PC-9 (cell line): Measurements from ENCODE around the gene LSP1. TPM values are rescaled to one million over a fixed set of nuclear protein-coding genes. Genes with fewer than 3 reads are reported as not detected.
A peak's percentile ranks its signal among the peaks of the same experiment; 100 is the strongest.

Experiments
- BruUV-seq: library from RNA; stranded (reverse); fragments of 400-500 nt; replicated peaks from 2 replicates; lab custom pipeline; 2021; lab: Mats Ljungman, UMichigan
- CTCF ChIA-PET: fragments of 300-600 bp; sonication (Branson Sonifier 250); formaldehyde crosslinking; loops from one replicate; lab custom pipeline; 2022; ENCODE audit warnings: antibody characterized with exemption; lab: Charles Lee
- POLR2A ChIA-PET: fragments of 300-600 bp; sonication (Branson Sonifier 250); formaldehyde crosslinking; loops from one replicate; lab custom pipeline; 2022; ENCODE audit warnings: antibody characterized with exemption; ENCODE audit not compliant: unreplicated experiment; lab: Charles Lee
- DNase-seq, 2 experiments: peaks; one replicate each; pipeline versions ENCODE4 v3.0.0 to v3.0.0-alpha.2; 2015 to 2022; ENCODE audit warnings: mixed read lengths in 1 of 2
- H2AFZ ChIP-seq: fragments of 200-600 bp; sonication (generic); 2 replicates; pipeline ENCODE4 v1.8.1; 2017; ENCODE audit warnings: antibody characterized with exemption
- H3F3A ChIP-seq: fragments of 200-600 bp; sonication (generic); 2 replicates; pipeline ENCODE4 v1.8.1; 2017; ENCODE audit warnings: antibody characterized with exemption, mild to moderate bottlenecking, low read depth; ENCODE audit not compliant: insufficient read depth
- H3K27ac ChIP-seq: fragments of 200-600 bp; sonication (generic); 2 replicates; pipeline ENCODE4 v1.6.1; 2016; ENCODE audit warnings: mixed run types
- H3K27me3 ChIP-seq: fragments of 200-600 bp; sonication (generic); 2 replicates; pipeline ENCODE4 v1.6.1; 2016; ENCODE audit warnings: low read depth, mixed run types; ENCODE audit not compliant: insufficient read depth
- H3K36me3 ChIP-seq: fragments of 200-600 bp; sonication (generic); 2 replicates; pipeline ENCODE4 v1.6.1; 2016; ENCODE audit warnings: low read depth, mixed run types
- H3K4me1 ChIP-seq: fragments of 200-600 bp; sonication (generic); replicated peaks from 2 replicates; pipeline ENCODE4 v1.6.1; 2016; ENCODE audit warnings: mixed run types; ENCODE audit not compliant: insufficient read depth
- H3K4me2 ChIP-seq: fragments of 200-600 bp; sonication (generic); 2 replicates; pipeline ENCODE4 v1.6.1; 2017; ENCODE audit warnings: mixed run types
- H3K4me3 ChIP-seq: fragments of 200-600 bp; sonication (generic); 2 replicates; pipeline ENCODE4 v1.6.1; 2016; ENCODE audit warnings: mixed run types
- H3K79me2 ChIP-seq: fragments of 200-600 bp; sonication (generic); 2 replicates; pipeline ENCODE4 v1.6.1; 2017; ENCODE audit warnings: low read depth, mixed run types
- H3K9me2 ChIP-seq: fragments of 200-600 bp; sonication (generic); 2 replicates; pipeline ENCODE4 v1.8.1; 2017; ENCODE audit warnings: mild to moderate bottlenecking; ENCODE audit not compliant: insufficient read depth
- H3K9me3 ChIP-seq: fragments of 200-600 bp; sonication (generic); 2 replicates; pipeline ENCODE4 v1.8.1; 2016; ENCODE audit warnings: low read depth; ENCODE audit not compliant: insufficient read depth
- H4K20me1 ChIP-seq: fragments of 200-600 bp; sonication (generic); 2 replicates; pipeline ENCODE4 v1.8.1; 2017; ENCODE audit not compliant: insufficient read depth
- EZH2 ChIP-seq: fragments of 200-600 bp; sonication (generic); IDR thresholded peaks from 2 replicates; pipeline ENCODE4 v1.8.0; 2017; ENCODE audit warnings: antibody characterized with exemption, low read depth
- intact Hi-C: fragments of 100-400 bp; cut with micrococcal nuclease; formaldehyde crosslinking; loops from one replicate; pipeline ENCODE4 v1.10.0; 2022; ENCODE audit not compliant: unreplicated experiment
- total RNA-seq: library from RNA; stranded (reverse); gene quantifications from 2 replicates; pipeline ENCODE4 v1.2.3, GENCODE V29; 2021
- TF ChIP-seq, protein P1 (sequence below): fragments of 200-600 bp; sonication (generic); conservative IDR thresholded peaks from 2 replicates; pipeline ENCODE4 v1.6.1; 2017; ENCODE audit warnings: mixed run types, antibody characterized with exemption, mild to moderate bottlenecking, moderate library complexity

LSP1 gene
- total RNA-seq, 1 experiment from 2014 or later: 2.6 TPM

DNA sequence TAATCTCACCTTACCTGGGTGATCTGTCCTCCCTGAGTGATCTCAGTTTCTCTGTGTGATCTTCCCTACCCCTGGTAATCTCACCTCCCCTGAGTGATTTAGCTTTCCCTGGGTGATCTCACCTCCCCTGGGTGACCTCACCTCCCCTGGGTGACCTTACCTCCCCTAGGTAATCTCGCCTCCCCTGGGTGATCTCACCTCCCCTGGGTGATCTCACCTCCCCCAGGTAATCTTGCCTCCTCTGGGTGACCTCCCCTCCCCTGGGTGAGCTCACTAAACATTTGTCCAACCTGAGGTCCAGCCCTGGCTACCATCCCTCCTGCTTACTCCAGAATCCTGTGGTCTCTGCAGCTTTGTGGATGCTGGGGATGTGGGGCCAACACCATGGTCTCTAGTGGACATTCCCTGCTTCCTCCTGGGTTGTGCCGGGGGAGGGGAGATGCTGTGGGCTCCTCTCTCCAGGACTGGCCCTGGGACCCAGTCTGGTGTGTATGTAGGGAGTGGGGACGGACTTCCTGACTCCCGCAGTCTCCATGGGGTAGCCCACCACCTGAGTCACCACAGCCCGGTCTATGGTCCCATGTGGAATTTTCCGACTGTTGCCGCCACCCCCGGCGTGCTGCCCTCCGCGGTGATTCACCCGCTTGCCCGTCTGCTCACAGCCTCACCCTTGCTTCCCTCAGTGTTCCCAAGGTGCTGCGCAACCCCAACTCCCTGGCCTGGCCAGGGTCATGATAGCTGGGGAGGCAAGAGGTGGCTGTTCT, 9.9 kb downstream of the LSP1 start:
- Histone ChIP-seq H3K4me3 (peak overlapping the region; percentile 26; the same call in 1 of the 2 replicates), H4K20me1 (no peaks in the 10 kb centered on the region), H3K9me2 (no peaks in the 10 kb centered on the region), H3K27ac (peak overlapping the region; percentile 57; the same call in 1 of the 2 replicates), H3F3A (no peaks in the 10 kb centered on the region), H3K4me1 (peaks cover 18% of the 10 kb centered on the region), H3K9me3 (no peaks in the 10 kb centered on the region), H3K79me2 (no peaks in the 10 kb centered on the region), H3K27me3 (no peaks in the 10 kb centered on the region), H3K4me2 (peak overlapping the region; percentile 75), H3K36me3 (no peaks in the 10 kb centered on the region), H2AFZ (no peak overlapping the region)
- no TSS peak for BruUV-seq
- TF ChIP-seq, protein P1, sequence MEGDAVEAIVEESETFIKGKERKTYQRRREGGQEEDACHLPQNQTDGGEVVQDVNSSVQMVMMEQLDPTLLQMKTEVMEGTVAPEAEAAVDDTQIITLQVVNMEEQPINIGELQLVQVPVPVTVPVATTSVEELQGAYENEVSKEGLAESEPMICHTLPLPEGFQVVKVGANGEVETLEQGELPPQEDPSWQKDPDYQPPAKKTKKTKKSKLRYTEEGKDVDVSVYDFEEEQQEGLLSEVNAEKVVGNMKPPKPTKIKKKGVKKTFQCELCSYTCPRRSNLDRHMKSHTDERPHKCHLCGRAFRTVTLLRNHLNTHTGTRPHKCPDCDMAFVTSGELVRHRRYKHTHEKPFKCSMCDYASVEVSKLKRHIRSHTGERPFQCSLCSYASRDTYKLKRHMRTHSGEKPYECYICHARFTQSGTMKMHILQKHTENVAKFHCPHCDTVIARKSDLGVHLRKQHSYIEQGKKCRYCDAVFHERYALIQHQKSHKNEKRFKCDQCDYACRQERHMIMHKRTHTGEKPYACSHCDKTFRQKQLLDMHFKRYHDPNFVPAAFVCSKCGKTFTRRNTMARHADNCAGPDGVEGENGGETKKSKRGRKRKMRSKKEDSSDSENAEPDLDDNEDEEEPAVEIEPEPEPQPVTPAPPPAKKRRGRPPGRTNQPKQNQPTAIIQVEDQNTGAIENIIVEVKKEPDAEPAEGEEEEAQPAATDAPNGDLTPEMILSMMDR: no peak
- no peak for TF ChIP-seq EZH2
- ChIA-PET CTCF (no interaction called here), POLR2A (interaction anchor here (0.6 kb wide), 1 partner anchor 153 kb away, joined by 5 read pairs; no protein-coding TSS in a partner anchor)
- intact Hi-C loops: no loop called here
- peak; percentile 41 to 65 for DNase-seq

DNA sequence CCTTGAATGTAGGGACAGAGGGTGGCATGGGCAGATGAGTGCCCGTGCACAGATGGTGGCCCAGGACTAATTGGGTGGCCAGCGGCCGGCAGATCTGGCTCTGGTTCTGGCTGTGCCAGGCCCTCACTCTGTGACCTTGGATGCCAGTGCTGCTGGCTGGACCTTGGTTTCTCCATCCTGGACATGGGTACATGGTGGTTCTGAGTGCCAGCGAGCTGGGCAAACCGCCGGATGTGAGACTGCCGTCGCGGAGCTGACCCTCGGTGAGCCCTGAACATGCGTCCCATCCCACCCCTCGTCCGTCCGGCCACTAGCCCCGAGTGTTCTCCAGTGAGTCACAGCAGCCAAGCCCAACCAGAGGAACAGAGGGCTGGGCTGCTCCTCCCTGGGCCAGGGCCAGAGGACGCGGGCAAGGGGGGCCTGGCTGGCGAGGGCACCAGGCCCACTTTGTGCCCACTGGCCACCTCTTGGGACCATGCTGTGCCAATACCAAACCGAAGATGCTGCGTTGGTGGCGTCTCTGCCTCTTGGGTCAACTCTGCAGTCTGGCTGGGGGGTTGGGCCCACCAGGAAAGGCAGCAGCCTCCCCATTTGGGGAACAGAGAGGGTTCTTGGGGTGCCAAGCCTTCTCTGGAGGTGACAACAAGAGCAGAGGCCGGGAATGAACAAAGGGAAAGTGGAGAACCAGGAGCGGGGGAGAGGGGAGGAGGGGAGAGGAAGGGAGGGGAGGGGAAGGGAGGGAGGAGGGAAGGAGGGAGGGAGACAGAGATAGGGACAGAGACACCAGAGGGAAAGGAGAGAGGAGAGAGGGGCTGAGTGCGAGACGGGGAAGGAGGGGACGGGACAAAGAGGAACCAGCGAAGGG, 10.7 kb downstream of the LSP1 start:
- peak overlapping the region; percentile 57; the same call in 1 of the 2 replicates for H3K27ac ChIP-seq
- no peaks in the 10 kb centered on the region for H3K27me3 ChIP-seq
- H3K79me2 ChIP-seq: no peaks in the 10 kb centered on the region
- H3K4me3 ChIP-seq: peak overlapping the region; percentile 26; the same call in 1 of the 2 replicates
- no peak for TF ChIP-seq EZH2
- TF ChIP-seq, protein P1: no peak
- no peak overlapping the region for H2AFZ ChIP-seq
- ChIA-PET POLR2A (interaction anchor here (0.6 kb wide), 1 partner anchor 154 kb away, joined by 5 read pairs; no protein-coding TSS in a partner anchor), CTCF (no interaction called here)
- BruUV-seq: TSS peak; percentile 65
- intact Hi-C loops: no loop called here
- peak overlapping the region; percentile 75 for H3K4me2 ChIP-seq
- H3K9me2 ChIP-seq: no peaks in the 10 kb centered on the region
- DNase-seq: peak; percentile 68 to 81
- H3F3A ChIP-seq: no peaks in the 10 kb centered on the region
- no peaks in the 10 kb centered on the region for H3K9me3 ChIP-seq
- no peaks in the 10 kb centered on the region for H4K20me1 ChIP-seq
- H3K4me1 ChIP-seq: peaks cover 18% of the 10 kb centered on the region
- no peaks in the 10 kb centered on the region for H3K36me3 ChIP-seq

- Histone ChIP-seq H3K9me3 (no peaks in the 10 kb centered on the region), H3K4me2 (peak overlapping the region; percentile 75), H3K9me2 (no peaks in the 10 kb centered on the region), H4K20me1 (no peaks in the 10 kb centered on the region), H3K4me1 (peaks cover 18% of the 10 kb centered on the region), H3K4me3 (no peak overlapping the region), H3K27me3 (no peaks in the 10 kb centered on the region), H3K79me2 (no peaks in the 10 kb centered on the region), H3K36me3 (no peaks in the 10 kb centered on the region), H3F3A (no peaks in the 10 kb centered on the region), H2AFZ (no peak overlapping the region), H3K27ac (no peak overlapping the region)
- intact Hi-C loops: no loop called here
- ChIA-PET CTCF (no interaction called here), POLR2A (no interaction called here)
- TF ChIP-seq, protein P1: no peak
- no peak for TF ChIP-seq EZH2
- no peak for DNase-seq
- BruUV-seq: no TSS peak
Observed at GRCh38 chr11:1864231-1864630, 11.3 kb downstream of the LSP1 start.
